Activated T-cell treated with anti-CD3 and anti-CD28 coated beads for 24 hours (primary cell): ENCODE results near the gene EFCAB6.

Experiments used
- DNase-seq: peaks from one replicate; pipeline ENCODE4 v3.0.0-alpha.2; 2020; ENCODE audit warnings: low read depth

EFCAB6 gene

DNA sequence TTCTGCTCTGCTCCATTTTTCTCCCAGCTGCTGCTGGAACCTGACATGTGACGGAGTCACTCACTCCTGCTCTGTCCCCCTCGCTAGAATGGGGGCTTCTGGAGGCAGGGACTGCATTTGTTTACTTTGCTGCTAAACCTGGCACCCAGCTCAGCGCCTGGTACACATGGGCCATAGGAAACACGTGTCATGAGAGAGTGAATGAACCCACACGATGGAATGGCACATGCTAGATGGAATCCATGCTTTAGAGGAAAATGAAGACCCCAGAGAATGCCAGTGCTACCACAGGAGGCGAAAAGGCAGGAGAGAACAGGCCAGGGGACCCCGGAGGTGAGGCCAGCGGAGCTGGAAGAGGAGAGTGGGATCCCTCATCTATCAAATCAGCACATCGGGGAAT lies 239.4 kb downstream of the EFCAB6 start:
- DNase-seq, result no peak

- no peak for DNase-seq
Observed at GRCh38 chr22:43571181-43571580, 240.9 kb downstream of the EFCAB6 start.

DNA sequence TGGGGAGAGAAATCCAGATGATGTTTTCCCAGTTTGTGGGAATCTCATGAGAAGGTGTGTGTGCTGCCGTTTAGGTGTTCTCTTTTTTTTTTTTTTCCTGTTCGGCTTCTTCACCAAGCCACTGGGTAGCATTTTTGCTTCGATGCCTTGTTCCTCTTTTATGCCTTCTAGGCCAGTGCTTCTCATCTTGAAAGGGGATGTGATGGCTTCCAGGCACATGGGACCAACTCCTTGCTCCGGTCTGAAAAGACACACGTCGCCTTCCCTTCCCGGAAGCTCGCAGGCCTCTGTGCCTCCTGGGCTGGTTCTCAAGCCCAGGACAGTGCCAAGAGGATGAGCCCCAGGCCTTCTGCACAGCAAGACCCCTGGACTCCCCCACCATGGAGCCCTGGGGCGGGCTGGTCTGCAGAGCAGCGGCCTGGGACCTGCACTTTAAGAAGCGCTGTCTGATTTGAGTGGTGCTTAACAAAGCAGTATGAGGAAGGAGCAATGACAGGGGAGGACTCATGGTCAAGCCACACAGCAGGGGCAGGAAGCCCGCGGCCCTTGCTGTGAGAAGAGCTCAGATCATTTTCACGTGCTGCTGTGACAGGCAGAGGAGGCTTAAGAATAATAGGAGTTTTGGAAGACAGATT lies 241.5 kb downstream of the EFCAB6 start:
- no peak for DNase-seq

DNA sequence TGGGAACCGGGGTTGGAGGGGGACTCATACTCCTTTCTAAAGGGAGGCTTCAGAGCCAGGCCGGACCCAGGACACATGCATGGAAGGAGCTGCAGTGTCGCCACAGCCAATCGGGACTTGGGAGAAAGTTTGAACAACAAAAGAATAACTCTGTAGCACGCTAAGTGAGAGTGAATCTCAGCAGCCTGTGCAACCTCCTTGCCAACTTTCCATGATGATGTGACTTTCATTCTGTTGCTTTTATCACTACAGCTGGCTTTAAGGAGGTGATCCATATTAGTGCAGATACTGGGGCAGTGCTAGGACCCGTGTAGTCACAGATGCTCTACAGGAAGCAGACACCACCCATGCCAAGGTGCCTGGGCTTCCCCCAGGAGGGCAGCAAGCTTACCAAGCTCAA lies 243.0 kb downstream of the EFCAB6 start:
- no peak for DNase-seq

DNA sequence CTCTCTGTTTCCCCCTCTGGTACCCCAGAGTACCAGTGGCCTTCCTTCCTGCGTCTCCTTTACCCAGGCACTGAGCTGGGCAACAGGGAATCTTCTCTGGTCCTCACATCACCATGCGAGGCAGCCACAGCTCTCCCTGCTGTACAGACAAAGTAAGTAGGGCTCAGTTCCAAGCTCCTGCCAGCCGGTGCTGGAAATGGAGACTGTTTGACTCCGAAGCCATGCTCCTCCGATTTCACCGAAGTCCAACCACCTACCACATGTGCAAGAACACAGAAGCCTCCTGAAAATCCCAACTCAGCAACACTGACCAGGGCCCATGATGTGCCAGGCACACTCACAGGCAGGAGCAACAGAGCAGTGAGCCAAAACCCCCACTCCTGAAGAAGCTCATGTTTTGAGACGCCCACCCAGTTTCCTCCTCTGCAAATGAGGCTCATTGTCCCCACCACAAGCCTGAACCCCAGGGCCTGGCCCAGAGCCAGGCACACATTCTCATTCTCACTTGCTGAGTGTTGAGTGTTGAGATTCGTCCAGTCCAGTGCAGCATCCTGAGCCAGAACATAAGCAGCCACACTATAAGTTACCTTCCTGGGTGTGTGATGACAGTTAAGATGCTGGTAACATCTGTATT lies 244.3 kb downstream of the EFCAB6 start:
- no peak for DNase-seq

DNA sequence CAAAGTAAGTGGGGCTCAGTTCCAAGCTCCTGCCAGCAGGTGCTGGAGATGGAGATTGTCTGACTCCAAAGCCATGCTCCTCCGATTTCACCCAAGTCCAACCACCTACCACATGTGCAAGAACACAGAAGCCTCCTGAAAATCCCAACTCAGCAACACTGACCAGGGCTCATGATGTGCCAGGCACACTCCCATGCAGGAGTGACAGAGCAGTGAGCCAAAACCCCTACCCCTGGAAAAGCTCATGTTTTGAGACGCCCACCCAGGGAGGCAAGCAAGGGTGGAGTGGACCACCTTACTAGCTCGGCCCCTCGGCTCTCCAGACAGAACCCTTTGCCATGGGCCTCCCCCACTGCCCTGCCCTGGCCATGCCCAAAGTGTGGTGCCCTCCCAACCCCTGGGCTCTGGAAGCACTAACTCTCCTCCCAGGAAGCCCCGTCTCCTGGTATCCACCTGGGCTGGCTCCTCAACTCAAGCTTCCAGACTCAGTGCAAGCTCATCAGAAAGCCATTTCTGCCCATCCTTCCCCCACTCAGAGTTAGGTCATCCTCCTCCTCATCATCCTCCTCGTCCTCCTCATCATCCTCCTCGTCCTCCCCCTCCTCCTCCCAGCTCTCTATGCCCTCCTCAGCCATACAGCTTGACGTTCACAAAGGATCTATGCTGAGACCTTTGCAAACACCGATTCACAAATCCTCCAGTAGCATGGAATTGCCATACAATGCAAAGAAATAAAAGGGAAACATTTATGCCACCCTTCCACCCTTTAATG lies 245.4 kb downstream of the EFCAB6 start:
- no peak for DNase-seq

- no peak for DNase-seq
Observed at GRCh38 chr22:43566021-43566420, 246.1 kb downstream of the EFCAB6 start.

GRCh38 chr22:43564859-43565258 lies 247.2 kb downstream of the EFCAB6 start:
- DNase-seq, result no peak

DNA sequence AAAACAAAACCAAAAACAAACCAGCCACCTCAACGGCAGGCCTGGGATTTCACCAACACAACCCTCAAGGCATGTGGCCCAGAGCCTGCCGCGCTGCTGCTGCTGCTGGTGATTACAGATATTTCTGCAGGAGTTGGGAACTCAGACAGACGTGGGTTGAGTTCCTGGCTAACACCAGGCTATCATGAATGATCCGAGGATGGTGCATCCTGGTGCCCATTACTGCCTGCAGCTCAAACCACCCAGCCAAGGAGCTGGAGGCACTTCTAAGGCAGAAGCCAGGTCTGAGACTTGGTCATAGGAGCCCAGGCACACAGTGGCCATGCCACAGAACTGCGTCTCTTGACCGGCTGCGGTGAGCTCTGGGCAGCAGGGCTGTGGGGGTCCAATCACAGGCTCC lies 248.5 kb downstream of the EFCAB6 start:
- no peak for DNase-seq

- DNase-seq, result no peak
Observed at GRCh38 chr22:43562843-43563242, 249.3 kb downstream of the EFCAB6 start.

GRCh38 chr22:43561415-43562178 lies 250.5 kb downstream of the EFCAB6 start:
- DNase-seq, result no peak

- no peak for DNase-seq
Observed at GRCh38 chr22:43560651-43561050, 251.5 kb downstream of the EFCAB6 start.

- DNase-seq, result no peak
Observed at GRCh38 chr22:43555561-43556515, 256.3 kb downstream of the EFCAB6 start.

DNA sequence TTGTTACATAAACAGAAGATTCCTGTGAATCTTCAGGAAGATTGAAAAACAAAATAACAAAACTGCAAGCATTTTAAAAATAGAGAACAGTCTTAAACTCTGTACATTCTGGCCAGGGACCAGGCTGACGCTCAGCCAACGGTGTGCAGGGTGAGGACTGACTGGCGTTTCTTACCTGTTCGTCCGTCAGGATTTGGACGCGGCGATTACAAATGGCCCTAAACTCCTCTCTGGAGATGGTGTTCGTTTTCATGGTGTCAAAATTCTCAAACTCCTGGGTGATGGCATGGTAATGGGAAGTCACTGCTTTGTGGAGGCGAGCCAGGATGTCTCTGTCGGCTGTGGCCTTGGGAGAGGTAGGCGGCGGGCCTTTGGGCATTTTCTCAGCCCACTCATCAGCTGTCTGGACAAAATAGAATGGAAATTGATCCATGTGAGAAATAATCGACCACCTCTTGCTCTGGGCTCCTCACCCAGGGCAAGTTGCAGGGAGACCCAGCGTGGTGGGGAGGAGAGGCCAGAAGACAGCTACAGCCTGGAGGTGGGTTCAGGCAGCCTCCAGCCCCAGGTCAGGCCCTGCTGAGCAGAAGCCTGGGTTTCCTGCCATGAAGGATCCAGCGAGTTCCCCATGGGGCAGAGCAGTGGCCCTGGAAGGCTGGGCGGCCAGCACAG lies 257.3 kb downstream of the EFCAB6 start:
- no peak for DNase-seq

DNA sequence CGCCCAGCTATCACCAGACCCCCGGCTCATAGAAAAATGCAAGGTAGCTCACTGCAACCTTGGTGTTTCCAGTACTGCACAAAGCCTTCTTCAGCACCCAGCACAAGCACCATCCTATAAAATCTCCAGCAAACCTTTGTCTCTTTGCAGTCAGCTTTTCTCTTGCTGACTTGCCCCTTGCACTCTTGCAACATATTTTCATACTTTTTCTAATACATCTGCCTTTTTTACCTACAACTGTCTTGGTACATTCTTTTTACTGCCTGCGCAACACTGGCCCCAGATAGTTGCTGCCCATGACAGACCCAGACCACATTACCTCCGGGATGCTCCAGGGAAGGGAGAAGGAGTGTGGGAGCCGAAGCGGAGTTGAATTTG lies 257.9 kb downstream of the EFCAB6 start:
- no peak for DNase-seq

GRCh38 chr22:43553451-43554258 lies 258.4 kb downstream of the EFCAB6 start:
- no peak for DNase-seq

DNA sequence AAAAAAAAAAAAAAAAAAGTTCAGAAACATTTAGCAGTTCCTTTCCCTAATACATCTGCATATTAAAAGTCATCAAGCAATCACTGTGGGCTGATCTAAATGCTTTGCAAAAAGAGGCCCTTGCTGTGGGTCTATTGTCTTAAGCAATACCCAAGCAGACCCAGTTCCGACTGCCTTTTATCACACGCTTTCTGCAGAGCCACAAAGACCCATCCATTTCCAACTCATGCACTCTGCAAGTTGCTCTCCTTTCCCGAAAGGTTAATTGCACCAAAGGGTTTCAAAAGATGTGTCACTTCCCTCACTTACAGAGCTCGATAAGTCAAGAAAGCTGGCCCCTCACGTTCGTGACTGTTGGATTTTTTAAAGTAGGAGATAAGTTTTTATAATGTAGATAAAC lies 261.4 kb downstream of the EFCAB6 start:
- DNase-seq, result no peak

GRCh38 chr22:43550024-43550620 lies 262.0 kb downstream of the EFCAB6 start:
- DNase-seq, result no peak

GRCh38 chr22:43546186-43546585 lies 265.9 kb downstream of the EFCAB6 start:
- no peak for DNase-seq

DNA sequence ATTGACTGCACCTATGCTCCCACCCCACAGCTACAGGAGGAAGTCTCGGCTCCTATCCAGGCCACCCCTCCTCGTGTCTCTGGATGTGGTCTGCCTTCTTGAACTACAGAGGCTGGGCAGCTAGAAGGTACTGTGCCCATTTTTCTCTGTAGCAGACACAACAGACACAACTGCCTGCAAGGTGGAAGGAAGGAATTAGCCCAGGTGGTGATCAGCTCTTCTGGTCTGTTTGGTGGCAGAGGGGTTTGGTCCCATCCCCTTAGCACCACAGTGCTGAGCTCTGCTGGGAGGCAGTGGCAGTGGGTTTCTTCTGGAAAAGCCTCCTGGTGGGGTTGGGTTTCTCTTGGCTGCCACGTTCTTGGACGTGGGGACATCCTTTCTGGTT lies 267.8 kb downstream of the EFCAB6 start:
- no peak for DNase-seq
